Measurements from ENCODE around the gene C10orf105. TPM values are rescaled to one million over a fixed set of nuclear protein-coding genes. Genes with fewer than 3 reads are reported as not detected.

C10orf105 gene
- total and polyA plus RNA-seq, 2 of the 8 experiments (the other 6 are each of a cell fraction or from before 2014, with no cell fraction given), result 0.71 to 0.73 TPM

- no peak for TF ChIP-seq EZH2 (IDR thresholded peaks at IDR 0.05; ENCODE audit: low read depth, low read length, severe bottlenecking)
Observed at GRCh38 chr10:71697938-71698709, 21.5 kb downstream of the C10orf105 start (continued).
